Measurements from ENCODE around the gene ITGA5.

DNA sequence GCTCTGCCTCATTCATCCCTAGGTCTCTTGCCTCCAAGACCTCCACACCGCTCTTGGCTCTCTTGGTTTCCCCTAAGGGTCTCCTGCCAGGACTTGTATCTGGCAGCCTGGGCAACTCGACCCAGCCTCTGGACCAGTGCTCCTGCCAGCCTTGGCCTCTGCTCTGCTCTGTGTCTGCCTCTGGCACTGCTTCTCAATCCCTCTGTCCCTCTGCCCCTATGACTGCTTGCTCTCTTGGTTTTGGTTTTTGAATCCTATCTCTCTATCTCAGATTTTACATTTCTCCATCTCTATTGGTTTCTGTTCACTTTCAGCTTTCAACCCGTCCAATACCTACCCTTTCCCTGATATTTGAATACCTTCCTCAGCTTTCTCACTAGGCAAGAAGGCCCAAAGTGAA lies 6.3 kb downstream of the ITGA5 start:
- TF ChIP-seq, protein P1, sequence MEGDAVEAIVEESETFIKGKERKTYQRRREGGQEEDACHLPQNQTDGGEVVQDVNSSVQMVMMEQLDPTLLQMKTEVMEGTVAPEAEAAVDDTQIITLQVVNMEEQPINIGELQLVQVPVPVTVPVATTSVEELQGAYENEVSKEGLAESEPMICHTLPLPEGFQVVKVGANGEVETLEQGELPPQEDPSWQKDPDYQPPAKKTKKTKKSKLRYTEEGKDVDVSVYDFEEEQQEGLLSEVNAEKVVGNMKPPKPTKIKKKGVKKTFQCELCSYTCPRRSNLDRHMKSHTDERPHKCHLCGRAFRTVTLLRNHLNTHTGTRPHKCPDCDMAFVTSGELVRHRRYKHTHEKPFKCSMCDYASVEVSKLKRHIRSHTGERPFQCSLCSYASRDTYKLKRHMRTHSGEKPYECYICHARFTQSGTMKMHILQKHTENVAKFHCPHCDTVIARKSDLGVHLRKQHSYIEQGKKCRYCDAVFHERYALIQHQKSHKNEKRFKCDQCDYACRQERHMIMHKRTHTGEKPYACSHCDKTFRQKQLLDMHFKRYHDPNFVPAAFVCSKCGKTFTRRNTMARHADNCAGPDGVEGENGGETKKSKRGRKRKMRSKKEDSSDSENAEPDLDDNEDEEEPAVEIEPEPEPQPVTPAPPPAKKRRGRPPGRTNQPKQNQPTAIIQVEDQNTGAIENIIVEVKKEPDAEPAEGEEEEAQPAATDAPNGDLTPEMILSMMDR (IDR thresholded peaks at IDR 0.05), result no peak
- TF ChIP-seq POLR2A (IDR thresholded peaks at IDR 0.05), result no peak

Measured in body of pancreas (tissue), 4 donors.